GM19193 (cell line): Measurements from ENCODE around the gene SAPCD2.

Experiments used
- POLR2A ChIP-seq: IDR thresholded peaks from 4 replicates; pipeline ENCODE4 v1.6.1; 2011; ENCODE audit not compliant: insufficient read depth, insufficient read length; ENCODE audit errors: extremely low read depth

Gene SAPCD2

DNA sequence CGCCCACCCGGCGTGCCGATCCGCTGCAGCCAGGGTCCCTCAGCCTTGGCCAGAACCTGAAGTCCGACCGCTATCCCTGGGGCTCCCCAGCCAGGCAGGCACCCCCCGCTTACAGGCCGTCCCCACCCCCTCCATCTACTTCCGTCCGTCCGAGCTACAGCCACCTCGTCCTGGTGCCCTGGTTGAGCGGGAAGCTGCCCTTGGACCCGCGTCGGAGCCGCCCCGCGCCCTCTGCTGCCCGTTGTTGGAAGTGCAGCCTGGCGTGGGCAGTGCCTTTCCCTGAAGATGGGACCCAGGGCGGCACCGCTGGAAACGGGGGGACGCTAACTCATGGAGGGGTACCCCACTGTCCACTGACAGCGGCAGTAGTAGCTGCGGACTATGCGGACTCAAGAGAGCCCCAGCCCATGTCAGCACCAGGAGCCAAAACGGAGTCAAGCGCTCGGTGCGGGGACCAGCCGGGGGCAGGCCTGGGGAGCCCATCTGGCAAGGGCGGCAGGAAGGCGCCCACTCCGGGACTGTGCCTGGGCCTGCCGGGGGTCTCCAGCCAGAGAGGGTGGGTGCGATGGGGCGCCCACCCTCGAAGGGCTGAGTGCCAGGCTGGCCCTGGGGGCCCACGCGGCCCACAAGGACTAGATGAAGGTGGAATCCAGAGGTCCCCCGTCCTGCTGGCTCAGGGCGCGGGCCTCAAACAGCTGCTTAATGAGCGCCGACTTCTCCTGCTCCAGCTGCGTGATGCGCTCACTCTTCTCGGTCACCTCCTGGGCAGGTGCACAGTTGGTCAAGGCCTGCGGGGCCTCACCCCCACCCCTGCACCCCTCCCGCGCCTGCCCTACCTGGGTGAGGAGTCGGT, 6.1 kb downstream of the SAPCD2 start:
- no peak for TF ChIP-seq POLR2A

DNA sequence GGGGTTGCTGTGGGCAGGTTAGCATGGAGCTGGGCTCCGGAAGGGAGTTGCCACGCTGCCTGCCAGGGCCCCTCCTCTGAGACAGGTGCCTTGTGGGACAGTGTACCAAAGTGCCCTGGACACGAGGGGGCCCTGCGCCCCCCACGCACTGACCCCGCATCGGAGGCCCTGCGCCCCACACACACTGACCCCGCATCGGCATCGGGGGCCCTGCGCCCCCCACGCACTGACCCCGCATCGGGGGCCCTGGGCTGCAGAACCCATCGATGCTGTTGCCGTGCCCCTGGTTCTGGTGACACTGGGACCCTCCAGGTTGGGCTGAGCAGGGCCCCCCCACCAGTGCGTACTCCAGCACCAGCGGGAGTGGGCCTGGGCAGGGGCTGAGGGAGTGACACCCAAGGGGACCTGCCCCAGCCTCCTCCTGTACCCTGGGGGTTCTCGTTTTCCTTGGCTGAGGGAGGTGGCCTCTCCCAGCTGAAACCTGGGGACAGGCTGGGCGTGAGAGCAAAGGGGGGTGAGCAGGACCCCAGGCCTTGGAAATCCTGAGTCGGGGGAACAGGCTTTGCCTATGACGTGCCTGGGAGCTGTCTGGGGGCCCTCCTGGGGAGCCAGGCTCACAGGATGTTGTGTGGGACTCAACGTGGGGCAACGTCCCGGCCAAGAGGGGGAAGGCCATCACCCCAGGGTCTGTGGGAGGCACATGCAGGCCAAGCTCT, 6.9 kb downstream of the SAPCD2 start:
- no peak for TF ChIP-seq POLR2A

DNA sequence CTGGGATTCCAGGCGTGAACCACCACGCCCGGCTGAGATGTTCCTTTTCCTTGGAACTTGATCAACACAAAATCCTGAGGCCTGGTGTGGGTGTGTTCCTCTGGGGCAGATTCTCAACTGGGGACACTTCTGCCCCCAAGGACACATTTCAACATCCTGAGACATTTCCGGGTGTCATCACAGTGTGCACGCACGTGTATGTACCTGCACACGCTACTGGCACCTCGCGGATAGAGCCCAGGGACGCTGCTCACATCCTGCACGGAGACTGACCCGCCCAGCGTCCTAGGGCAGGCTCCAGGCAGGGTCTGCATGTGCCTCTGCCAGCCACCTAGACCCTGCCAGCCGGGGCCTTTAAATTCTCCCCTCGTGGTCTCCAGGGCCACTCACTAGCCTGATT, 8.0 kb downstream of the SAPCD2 start:
- TF ChIP-seq POLR2A = no peak

DNA sequence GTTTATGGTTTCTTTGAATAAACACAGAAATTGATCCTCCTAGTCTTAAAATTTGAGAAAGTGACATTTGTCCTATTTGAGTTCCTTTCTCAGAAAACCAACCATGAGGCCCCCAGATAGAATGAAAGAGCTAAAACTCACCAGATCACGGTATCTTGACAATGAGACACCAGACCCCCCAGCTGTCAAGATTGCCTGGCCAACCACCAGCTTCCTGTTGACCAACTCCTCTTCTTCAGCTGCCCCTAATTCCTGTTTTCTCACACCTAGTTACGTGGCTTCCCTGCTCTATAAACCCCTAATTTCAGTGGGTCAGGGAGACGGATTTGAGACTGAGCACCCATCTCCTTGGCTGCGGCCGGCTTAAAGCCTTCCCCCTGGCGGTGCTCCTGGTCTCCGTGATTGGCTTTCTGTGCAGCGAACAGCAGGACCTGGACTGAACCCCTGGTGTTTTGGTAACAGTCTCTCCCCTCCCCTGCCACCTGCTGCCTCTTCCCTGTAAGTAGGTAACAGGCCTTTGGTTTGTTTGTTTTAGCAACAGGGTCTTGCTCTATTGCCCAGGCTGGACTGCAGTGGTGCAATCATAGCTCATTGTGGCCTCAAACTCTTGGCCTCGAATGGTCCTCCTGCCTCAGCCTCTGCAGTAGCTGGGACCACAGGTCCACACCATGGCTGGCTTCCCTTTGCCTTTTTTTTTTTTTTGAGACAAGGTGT, 11.7 kb downstream of the SAPCD2 start:
- no peak for TF ChIP-seq POLR2A

DNA sequence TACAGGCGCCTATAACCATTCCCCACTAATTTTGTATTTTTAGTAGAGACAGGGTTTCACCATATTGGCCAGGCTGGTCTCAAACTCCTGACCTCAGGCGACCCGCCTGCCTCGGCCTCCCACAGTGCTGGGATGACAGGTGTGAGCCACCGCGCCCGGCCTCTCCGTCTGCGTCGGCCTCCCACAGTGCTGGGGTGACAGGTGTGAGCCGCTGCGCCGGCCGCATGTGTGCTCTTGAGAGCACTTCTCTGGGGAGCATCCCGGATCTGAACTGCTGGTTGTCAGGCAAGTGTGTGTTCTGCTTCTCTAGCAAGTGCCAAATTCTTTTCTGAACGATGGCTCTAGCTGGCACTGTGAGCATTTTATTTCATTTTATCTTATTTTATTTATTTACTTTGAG, 12.8 kb downstream of the SAPCD2 start:
- TF ChIP-seq POLR2A = no peak

DNA sequence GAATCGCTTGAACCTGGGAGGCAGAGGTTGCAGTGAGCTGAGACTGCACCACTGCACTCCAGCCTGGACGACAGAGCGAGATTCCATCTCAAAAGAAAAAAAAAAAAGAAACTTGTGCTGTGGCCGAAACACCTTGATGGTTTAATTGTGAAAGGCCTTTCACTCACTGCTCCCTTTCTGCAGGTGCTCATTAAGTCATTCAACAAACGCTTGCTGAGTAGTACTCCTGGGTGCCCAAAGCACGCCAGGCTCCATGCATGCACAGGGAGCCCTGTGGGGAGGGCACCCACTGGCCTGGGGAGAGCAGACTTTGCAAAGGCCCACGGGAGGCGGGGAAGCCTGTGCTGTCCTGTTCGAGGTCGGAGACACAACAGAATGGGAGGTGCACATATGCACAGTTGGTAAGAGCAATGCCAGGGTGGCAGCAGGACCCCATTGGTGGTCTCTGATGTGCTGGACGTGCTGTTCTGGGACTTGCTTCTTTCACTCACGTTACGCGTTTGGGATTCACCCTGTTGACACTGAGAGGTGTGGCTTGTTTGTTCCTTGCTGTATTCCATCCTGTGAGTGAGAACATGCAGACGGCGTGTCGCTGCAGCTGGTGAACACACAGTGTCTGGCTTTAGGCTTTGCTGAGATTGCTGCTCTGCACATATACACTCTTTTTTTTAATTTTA, 13.5 kb downstream of the SAPCD2 start:
- TF ChIP-seq POLR2A = no peak

DNA sequence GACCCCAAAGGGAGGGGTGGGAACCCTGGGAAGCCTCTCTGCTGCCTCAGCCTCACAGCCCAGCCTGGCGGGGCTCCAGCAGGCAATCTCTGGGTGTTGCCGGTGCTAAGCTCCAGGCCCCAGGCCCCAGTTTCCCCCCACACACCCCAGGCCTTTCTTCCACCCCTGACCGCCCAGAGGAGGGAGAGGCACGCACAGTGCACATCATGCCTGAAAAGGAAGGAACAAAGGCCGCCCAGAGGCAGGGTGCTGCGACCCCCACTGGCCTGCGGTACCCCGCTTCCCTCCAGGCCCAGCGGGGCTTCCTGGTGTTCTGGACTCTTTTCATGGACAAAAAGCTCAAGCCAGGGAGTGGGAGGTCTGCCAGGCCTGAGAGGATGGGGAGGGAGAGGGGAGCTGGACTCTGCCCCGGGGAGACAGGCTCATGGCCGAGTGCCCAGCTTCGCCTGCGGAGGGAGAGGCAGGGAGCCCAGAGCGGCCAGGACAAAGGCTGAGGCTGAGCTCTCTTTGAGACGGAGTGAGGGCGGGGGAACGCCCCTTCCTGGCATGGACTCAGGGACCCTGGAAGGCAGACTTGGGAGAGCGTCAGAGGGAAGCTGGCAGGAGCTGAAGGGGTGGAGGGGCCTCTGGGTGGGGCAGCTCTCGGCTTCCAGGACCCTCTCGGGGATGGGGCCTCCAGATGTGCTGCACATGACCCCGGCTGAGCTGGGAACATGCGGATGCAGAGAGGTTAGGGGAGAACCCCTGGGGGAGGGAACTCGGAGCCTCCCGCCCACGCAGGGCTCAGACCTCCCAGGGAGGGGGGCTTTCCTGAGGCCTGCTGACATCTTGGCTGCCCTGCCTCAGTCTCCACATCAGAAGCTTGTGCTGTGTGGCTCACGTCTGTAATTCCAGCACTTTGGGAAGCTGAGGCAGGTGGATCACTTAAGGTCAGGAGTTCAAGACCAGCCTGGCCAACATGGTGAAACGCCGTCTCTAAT, 14.7 kb downstream of the SAPCD2 start:
- no peak for TF ChIP-seq POLR2A

DNA sequence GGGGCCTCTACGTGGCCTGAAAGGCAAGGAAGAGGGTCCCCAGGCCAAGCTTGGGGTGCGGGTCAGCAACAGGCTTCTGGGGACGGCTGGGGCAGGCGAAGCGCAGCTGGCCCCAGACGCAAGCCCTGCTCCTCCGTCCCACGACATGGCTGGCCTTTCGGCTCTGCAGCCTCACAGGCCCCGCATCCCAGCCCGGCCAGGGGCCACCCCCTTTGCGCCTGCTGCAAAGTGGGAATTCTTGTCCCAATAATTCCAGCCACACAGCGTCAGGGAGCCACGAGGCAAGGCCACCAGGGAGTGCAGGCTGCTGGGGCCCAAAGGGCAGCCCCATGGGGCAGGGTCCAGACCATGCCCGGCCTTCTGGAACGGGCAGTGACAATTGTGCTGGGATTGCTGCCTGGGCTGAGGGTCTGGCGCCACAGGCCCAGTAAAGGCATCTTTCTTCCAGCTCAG, 15.4 kb downstream of the SAPCD2 start:
- no peak for TF ChIP-seq POLR2A

DNA sequence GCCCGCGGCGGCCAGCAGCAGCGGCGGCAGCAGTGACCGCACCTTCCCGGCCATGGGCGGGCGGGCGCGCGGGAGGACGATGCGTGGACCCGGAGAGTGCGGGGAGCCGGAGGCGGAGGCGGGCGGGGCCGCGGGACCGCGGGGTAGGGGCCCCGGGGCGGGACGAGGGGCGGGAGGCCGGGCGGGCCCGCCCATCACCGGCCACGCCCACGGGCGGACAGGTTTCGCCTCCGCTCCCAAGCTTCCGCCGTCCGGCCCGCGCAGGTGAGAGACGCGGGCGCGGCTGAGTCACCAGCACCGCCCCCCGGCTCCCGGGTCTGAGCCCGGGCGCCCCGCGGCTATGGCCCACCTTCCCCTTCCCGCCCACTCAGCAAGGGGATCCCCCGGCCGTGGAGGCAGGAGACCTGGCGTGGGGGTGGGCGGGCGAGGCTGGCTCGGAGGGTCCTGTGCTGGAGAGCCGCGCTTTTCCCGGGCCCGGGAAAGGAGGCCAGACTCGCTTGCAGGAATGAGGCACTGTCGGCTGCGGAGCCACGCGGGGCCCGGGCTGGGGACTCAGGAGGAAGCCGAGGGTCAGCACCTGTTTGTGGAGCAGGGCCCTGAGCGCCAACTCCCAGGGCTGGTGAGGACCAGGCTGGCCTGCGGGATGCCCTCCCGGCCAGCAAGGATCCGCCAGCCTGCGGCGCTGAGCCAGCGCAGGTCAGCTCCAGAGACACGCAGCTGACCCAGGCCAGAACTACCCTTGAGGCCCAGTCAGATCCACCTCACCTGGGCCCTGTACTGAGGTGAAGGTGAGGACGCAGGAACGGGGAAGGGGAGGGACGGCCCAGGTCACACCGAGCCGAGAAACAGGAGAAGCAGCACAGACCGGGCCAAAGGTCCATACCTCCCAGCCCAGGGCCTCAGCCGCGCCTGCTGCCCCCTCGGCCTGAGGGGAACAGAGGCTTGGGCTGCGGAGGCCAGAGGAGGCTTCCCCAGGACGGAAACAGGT, 16.1 kb downstream of the SAPCD2 start, which contains the start of gene ENTPD2:
TSS of gene ENTPD2 (minus strand) at position 118 of the 988 bp plus-strand sequence. CDS start at position 54, 64 bp downstream.
- TF ChIP-seq POLR2A = no peak

DNA sequence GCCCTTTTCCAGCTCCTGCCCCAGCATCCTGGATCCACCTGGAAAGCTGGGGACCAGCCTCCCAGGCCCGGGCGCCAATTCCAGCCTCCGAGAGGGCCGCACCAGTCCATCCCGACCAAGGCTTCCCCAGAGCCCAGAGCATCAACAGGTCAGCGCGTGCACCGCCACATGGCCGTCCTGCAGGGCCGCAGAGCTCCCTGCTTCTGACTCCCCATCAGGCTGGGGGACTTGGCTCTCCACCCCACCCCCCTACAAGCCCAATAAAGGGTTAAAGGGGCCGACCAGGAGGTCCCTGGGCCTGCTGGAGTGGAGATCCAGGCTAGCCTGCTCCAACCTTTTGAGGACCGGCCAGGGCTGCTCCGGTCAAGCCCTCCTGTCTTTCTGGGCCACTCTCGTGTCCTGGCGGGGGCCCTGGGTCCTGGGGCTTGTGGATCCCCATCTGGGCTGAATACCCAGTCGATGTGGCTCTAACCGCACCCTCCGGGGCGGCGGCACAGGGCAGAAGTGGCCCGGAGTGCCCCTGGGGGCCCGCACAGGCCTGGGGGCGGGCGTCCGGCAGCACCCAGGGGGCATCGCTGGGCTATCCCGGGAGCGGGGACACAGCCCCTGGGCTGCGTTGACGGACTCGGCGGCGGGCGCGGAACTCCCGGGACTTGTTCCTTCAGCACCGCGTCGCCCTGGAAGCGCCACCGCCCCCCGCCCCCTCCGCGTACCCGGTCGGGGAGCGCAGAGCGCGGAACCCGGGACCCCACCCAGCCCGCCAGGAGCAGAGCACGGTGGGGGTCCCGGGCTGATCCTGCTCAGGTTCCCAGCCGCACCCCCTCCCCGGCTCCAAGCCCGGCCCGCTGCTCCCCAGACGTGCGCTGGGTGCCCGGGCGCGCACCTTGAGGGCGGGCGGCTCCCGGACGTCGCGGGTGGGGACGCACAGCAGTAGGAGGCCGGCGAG, 17.1 kb downstream of the SAPCD2 start:
- no peak for TF ChIP-seq POLR2A

DNA sequence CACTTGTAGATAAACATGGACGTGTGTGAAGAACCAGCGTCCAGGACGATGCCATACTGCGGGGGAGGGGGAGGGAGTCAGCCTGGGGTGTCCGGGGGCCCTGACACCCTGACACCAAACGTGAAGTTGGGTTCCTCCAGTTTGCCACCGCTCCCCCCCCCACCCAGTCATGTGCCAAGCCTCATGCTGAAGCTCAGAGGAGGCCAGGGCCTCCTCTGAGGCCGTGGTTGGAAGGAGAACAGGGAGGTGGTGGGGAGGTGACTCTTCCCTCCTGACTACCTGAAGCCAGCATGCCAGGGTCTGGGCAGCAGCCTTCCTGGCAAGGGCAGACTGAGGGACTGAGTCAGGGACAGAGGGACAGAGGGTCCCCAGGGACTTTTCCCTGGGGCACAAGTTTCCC, 18.1 kb downstream of the SAPCD2 start:
- no peak for TF ChIP-seq POLR2A
